Measurements from ENCODE around the gene MINPP1. TPM values are rescaled to one million over a fixed set of nuclear protein-coding genes. Genes with fewer than 3 reads are reported as not detected.

The MINPP1 gene
- total RNA-seq, 1 donor from 2014 or later: 24.7 TPM

DNA sequence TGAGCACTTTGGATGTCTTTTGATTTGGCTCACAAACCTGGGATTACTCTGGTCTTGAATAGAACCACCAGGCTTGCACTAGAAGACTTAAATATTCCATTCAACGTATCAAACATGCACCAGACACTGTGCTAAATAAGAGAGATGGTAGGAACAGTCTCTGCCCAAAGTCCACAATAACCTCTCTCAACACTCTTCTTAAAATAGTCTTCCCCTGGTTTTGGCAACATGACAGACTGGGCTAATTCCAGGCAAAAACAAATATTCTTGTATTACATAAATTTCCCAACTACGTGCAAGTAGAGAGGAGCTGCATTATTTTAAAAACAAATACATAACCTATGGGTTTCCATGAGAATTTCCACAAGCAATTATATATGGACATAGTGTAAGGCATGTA is 90.2 kb downstream of the MINPP1 start:
- Histone ChIP-seq H3K27me3 (ENCODE audit: insufficient read depth, low read length) (no peaks in the 10 kb centered on the region), H4K20me1 (ENCODE audit: insufficient read depth, low read length) (no peaks in the 10 kb centered on the region), H3K4me2 (ENCODE audit: low read length) (no peak overlapping the region), H3K79me2 (ENCODE audit: insufficient read depth, low read length) (no peaks in the 10 kb centered on the region), H3K4me1 (ENCODE audit: insufficient read depth, low read length) (no peaks in the 10 kb centered on the region), H3K27ac (ENCODE audit: low read depth, low read length) (no peak overlapping the region), H3K9me3 (ENCODE audit: insufficient read depth, low read depth, low read length) (no peaks in the 10 kb centered on the region), H2AFZ (ENCODE audit: low read depth, low read length) (no peak overlapping the region), H3K4me3 (ENCODE audit: insufficient read depth, low read depth, low read length) (no peak overlapping the region), H3K9ac (ENCODE audit: low read length) (no peak overlapping the region), H3K36me3 (ENCODE audit: insufficient read depth, low read length) (no peaks in the 10 kb centered on the region)
- Mint-ChIP-seq H3K27ac (ENCODE audit: unreplicated experiment) (no peak overlapping the region), H3K4me3 (ENCODE audit: unreplicated experiment) (no peak overlapping the region), H3K4me1 (ENCODE audit: low read depth, unreplicated experiment) (no peaks in the 10 kb centered on the region), H3K27me3 (ENCODE audit: low read depth, unreplicated experiment) (peaks cover 2% of the 10 kb centered on the region), H3K9me3 (ENCODE audit: unreplicated experiment) (no peaks in the 10 kb centered on the region), H3K36me3 (ENCODE audit: low read depth, unreplicated experiment) (no peaks in the 10 kb centered on the region)
- FAIRE-seq (no peak), DNase-seq (ENCODE audit: low read depth) (no peak)
- TF ChIP-seq, protein P1, sequence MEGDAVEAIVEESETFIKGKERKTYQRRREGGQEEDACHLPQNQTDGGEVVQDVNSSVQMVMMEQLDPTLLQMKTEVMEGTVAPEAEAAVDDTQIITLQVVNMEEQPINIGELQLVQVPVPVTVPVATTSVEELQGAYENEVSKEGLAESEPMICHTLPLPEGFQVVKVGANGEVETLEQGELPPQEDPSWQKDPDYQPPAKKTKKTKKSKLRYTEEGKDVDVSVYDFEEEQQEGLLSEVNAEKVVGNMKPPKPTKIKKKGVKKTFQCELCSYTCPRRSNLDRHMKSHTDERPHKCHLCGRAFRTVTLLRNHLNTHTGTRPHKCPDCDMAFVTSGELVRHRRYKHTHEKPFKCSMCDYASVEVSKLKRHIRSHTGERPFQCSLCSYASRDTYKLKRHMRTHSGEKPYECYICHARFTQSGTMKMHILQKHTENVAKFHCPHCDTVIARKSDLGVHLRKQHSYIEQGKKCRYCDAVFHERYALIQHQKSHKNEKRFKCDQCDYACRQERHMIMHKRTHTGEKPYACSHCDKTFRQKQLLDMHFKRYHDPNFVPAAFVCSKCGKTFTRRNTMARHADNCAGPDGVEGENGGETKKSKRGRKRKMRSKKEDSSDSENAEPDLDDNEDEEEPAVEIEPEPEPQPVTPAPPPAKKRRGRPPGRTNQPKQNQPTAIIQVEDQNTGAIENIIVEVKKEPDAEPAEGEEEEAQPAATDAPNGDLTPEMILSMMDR (IDR thresholded peaks at IDR 0.05; ENCODE audit: insufficient read depth, low read depth, low read length): no peak
- TF ChIP-seq EZH2 (IDR thresholded peaks at IDR 0.05; ENCODE audit: insufficient read depth, low read length): no peak

DNA sequence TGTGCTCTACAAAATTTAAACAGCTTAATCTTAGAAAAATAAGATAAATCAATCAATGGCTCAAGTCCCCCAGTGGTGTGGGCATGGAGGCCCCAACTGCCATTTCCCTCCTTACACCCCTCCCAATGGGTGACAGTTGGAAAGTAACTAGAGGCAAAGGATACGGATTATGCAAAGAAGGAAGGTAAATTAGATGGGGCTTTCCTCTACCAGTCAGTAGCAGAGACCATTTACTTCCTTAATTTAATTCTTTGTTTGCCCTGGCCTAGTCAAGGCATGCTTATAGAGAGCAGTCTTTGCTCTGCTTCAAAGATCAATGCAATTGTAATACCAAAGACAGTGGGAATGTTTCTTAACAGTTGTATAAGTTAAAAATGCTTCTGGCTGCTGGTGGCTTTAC is 91.7 kb downstream of the MINPP1 start:
- Mint-ChIP-seq H3K4me1 (ENCODE audit: low read depth, unreplicated experiment) (no peaks in the 10 kb centered on the region), H3K36me3 (ENCODE audit: low read depth, unreplicated experiment) (no peaks in the 10 kb centered on the region), H3K4me3 (ENCODE audit: unreplicated experiment) (no peak overlapping the region), H3K9me3 (ENCODE audit: unreplicated experiment) (no peaks in the 10 kb centered on the region), H3K27ac (ENCODE audit: unreplicated experiment) (no peak overlapping the region), H3K27me3 (ENCODE audit: low read depth, unreplicated experiment) (peaks cover 2% of the 10 kb centered on the region)
- Histone ChIP-seq H3K9me3 (ENCODE audit: insufficient read depth, low read depth, low read length) (no peaks in the 10 kb centered on the region), H3K36me3 (ENCODE audit: insufficient read depth, low read length) (no peaks in the 10 kb centered on the region), H3K79me2 (ENCODE audit: insufficient read depth, low read length) (no peaks in the 10 kb centered on the region), H3K4me1 (ENCODE audit: insufficient read depth, low read length) (no peaks in the 10 kb centered on the region), H3K27me3 (ENCODE audit: insufficient read depth, low read length) (no peaks in the 10 kb centered on the region), H3K27ac (ENCODE audit: low read depth, low read length) (no peak overlapping the region), H4K20me1 (ENCODE audit: insufficient read depth, low read length) (no peaks in the 10 kb centered on the region), H3K4me3 (ENCODE audit: insufficient read depth, low read depth, low read length) (no peak overlapping the region), H3K4me2 (ENCODE audit: low read length) (no peak overlapping the region), H3K9ac (ENCODE audit: low read length) (no peak overlapping the region), H2AFZ (ENCODE audit: low read depth, low read length) (no peak overlapping the region)
- TF ChIP-seq, protein P1 (IDR thresholded peaks at IDR 0.05; ENCODE audit: insufficient read depth, low read depth, low read length): no peak
- no peak for TF ChIP-seq EZH2 (IDR thresholded peaks at IDR 0.05; ENCODE audit: insufficient read depth, low read length)
- FAIRE-seq: no peak
- no peak for DNase-seq (ENCODE audit: low read depth)

DNA sequence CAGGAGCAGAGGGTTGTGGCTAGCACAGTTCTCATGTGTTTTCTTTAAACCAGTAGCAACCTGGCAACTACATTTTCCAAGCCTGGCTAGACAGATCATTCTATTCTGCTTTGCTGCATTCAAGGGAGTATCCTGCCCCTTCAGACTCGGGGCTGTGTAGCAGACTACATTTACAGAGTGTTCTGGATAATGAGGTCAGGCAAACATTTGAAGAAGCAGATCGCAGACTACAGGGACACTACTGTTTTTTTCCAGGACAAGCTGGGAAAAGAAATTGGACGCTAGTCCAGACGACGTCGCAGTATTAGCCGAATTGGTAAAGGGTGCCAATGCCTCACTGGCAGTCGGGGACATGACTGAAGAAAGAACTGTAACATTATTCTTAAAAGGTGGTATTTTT is 94.0 kb downstream of the MINPP1 start:
- no peak overlapping the region for H3K27ac ChIP-seq (ENCODE audit: low read depth, low read length)
- H3K4me1 Mint-ChIP-seq (ENCODE audit: low read depth, unreplicated experiment): no peaks in the 10 kb centered on the region
- no peak overlapping the region for H3K4me2 ChIP-seq (ENCODE audit: low read length)
- H2AFZ ChIP-seq (ENCODE audit: low read depth, low read length): no peak overlapping the region
- FAIRE-seq (no peak), DNase-seq (ENCODE audit: low read depth) (no peak)
- no peaks in the 10 kb centered on the region for H3K9me3 Mint-ChIP-seq (ENCODE audit: unreplicated experiment)
- no peak overlapping the region for H3K4me3 ChIP-seq (ENCODE audit: insufficient read depth, low read depth, low read length)
- H3K9ac ChIP-seq (ENCODE audit: low read length): no peak overlapping the region
- H3K27ac Mint-ChIP-seq (ENCODE audit: unreplicated experiment): no peak overlapping the region
- H3K4me1 ChIP-seq (ENCODE audit: insufficient read depth, low read length): no peaks in the 10 kb centered on the region
- H3K9me3 ChIP-seq (ENCODE audit: insufficient read depth, low read depth, low read length): no peaks in the 10 kb centered on the region
- H3K79me2 ChIP-seq (ENCODE audit: insufficient read depth, low read length): no peaks in the 10 kb centered on the region
- H3K36me3 Mint-ChIP-seq (ENCODE audit: low read depth, unreplicated experiment): no peaks in the 10 kb centered on the region
- H4K20me1 ChIP-seq (ENCODE audit: insufficient read depth, low read length): no peaks in the 10 kb centered on the region
- no peaks in the 10 kb centered on the region for H3K27me3 ChIP-seq (ENCODE audit: insufficient read depth, low read length)
- TF ChIP-seq, protein P1 (IDR thresholded peaks at IDR 0.05; ENCODE audit: insufficient read depth, low read depth, low read length): no peak
- TF ChIP-seq EZH2 (IDR thresholded peaks at IDR 0.05; ENCODE audit: insufficient read depth, low read length): no peak
- no peak overlapping the region for H3K4me3 Mint-ChIP-seq (ENCODE audit: unreplicated experiment)
- peaks cover 2% of the 10 kb centered on the region for H3K27me3 Mint-ChIP-seq (ENCODE audit: low read depth, unreplicated experiment)
- no peaks in the 10 kb centered on the region for H3K36me3 ChIP-seq (ENCODE audit: insufficient read depth, low read length)

Measured in astrocyte (in vitro differentiated cells and primary cell).